GM18867 (cell line): ENCODE measurements around the gene LCN9.
"Not testable (repeated sequence)": the region's sequence is repeated elsewhere in the genome, so short reads cannot be mapped to it uniquely, and the experiment has no call there.

Experiments
- ATAC-seq: cut with Tn5 transposase; IDR thresholded peaks from one replicate; pipeline ENCODE4 v1.9.1; 2021; ENCODE audit warnings: mild to moderate bottlenecking, moderate library complexity; ENCODE audit not compliant: unreplicated experiment

Gene LCN9

GRCh38 chr9:135662758-135663450, at the start of gene LCN9:
LCN9 (plus strand) TSS chr9:135663309; CDS start chr9:135663322, 13 bp downstream.
- ATAC-seq: no peak

DNA sequence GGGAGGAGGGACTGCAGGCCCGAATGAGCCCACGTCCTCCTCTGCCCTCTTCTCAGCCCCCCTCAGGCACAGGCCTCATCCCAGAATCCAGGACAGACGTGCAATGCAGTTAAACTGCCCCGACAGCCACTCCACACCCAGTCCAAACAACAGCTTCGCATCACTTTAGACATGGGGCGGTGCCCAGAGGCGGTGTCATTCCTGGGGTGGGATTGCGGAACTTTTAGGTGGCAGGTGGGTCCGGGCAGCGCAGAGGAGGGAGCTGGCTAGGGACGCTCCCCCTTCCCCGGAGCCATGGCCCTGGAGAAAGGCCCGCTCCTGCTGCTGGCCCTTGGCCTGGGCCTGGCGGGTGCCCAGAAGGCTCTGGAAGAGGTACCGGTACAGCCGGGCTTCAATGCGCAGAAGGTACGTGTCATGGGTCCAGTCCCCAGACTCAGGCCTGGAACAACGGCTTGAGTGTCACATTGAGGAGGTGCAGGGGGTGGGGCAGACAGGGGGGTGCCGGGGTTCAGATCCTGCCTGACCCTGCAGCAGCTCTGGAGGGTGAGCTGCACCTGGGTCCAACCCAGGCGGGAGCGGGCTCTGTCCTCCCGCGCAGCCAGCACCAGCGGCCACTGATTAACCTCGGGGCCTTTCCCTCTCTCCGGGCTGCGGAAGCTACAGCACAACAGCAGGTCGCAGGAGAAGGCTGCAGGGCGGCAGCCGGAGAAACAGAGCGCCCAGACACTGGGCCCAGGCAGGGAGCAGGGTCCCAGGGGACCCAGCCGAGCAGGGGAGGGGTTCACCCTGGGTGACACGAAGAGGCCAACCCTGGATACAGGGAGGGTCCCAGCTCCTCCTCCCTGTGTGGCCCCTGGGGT, 48.9 kb upstream of the LCN9 start:
- ATAC-seq: no peak

DNA sequence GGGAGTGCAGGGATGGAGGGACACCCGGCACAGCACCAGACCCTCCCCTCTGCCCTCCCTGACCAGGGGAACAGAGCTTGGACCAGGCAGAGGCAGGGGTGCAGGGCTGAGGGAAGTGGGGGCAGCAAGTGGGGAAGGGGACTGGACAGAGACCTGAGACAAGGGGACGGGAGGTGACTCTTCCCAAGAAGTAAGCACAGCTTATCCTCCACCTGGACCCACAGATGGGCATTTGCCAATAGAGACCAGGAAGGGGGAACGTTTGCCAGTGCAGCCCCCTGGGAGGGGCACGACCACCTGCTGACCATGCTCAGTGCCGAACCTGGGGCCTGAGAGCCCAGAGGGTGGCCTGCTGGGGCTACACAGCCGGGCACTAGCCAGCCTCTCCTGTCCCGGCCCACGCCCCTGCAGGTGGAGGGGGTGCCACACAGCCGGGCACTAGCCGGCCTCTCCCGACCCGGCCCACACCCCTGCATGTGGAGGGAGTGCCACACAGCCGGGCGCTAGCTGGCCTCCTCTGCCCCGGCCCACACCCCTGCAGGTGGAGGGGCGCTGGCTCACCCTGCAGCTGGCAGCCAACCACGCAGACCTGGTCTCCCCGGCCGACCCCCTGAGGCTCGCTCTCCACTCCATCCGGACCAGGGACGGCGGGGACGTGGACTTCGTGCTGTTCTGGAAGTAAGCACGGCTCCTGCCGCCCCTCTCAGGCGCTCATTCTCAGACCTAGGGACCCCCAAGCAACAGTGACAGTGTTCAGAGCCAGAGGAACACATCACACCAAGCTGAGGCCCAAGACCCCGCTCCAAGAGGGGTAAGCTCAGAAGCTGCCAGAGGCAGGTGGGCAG, 48.1 kb upstream of the LCN9 start:
- no peak for ATAC-seq

GRCh38 chr9:135615666-135616618, 47.2 kb upstream of the LCN9 start:
- no peak for ATAC-seq

DNA sequence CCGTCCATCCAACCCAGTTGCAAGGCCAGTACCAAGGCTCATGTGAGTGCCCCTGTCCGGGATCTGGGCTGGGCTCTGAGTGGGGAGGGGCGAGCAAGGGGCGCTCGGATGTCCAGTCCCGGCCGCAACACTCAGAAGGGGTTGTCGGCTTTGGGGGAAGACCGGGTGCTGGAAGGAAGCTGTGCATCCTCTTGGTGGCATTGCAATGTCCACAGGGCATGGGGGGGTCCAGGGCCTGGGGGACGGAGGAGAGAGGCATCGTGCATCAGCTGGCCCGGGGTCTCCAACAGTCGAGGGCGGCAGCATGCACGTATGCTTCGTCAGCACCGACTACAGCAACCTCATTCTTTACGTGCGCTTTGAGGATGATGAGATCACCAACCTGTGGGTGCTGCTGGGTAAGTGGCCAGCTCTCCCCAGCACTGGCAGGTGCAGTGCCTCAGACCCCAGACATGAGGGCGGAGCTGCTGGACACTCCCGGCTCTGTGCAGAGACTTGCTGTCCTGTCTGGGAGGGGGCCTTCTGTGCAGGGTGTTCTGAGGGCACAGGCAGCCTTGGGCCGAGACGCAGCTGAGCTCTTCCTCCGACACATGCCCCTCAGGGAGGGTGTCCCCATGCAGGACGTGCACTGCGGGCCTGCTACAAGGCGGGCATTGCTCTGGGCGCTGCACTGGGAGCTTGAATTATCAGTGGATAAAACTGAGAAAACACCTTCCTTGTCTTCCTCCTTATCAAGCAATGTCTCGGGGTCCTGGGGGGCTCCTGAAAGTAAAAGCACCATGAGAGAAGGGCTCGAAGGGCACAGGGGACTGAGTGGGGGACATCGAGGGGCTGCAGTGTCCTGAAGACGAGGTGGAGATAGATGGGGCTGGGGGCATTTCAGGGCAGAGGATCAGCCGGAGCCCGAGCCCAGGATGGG, 46.2 kb upstream of the LCN9 start:
- ATAC-seq: no peak

- no peak for ATAC-seq
Observed at GRCh38 chr9:135617538-135617900, 45.6 kb upstream of the LCN9 start.

GRCh38 chr9:135617991-135618411, 45.1 kb upstream of the LCN9 start:
- no peak for ATAC-seq

DNA sequence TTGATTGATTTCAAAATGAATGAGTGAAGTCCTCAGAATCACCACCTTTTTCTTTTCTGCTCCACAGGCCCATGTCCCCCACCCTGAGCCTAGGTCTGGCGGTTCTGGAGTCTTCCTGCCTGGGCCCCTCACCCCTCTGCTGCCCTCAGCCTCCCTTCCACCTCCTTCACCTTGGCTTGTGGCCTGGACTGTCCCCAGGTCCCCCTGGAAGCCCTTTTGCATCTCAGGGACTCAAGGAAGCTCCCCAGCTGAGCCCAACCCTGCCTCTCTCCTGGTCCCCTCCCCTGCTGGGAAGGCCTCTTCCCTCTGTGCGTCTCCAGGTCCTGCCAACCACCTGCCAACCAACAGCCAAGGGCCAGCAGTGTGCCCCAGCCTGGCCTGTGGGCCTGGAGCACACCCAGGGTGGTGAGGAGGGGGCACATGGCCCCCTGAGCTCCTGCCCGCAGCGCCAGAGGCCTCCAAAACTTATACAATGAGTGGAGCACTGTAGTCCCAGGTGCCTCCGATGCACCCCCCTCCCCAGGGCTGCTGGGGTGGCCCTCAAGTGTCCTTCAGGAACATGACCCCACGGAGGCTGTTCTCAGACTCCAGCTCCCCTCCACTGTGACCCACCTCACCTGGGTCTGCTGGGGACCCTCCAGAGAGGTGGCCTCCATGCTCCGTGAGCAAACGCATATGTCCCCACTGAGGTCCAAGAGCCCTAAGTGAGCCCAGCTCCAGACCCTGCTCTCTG, 44.1 kb upstream of the LCN9 start:
- no peak for ATAC-seq

DNA sequence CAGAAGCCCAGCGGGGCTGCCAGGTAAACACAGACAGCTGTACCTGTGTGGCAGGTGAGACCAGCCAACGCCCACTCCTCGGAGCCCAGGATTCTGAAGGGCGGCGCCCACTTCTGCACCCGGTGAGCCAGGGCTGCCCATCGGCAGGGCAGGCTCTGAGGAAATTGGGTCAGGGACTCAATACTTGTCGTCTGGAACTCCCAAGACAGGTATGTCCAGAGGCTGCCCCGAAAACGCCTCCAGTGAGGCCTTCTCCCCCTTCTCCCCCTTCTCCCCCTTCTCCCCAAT, 43.6 kb upstream of the LCN9 start:
- ATAC-seq: no peak

- ATAC-seq: no peak
Observed at GRCh38 chr9:135620558-135620957, 42.6 kb upstream of the LCN9 start.

GRCh38 chr9:135622415-135623020, 40.6 kb upstream of the LCN9 start:
- ATAC-seq: no peak

DNA sequence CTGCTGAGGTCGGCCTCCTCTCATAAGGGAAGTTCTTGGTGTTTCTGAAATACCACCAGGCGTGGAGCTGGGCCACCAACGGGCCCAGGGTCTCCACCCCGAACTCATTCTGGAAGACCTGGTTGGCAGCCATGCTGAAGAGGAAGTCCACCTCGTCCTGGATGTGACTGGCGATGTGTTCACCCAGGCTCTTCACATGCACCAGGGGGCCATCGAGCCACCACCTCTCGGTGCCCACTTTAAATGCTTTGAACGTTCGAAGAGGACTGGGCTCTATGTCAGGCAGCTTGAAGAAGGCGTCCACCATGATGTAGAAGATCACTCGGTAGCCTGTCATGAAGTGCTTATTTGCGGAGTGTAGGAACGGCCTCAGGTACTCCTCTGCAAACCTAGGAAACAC, 38.8 kb upstream of the LCN9 start:
- no peak for ATAC-seq

DNA sequence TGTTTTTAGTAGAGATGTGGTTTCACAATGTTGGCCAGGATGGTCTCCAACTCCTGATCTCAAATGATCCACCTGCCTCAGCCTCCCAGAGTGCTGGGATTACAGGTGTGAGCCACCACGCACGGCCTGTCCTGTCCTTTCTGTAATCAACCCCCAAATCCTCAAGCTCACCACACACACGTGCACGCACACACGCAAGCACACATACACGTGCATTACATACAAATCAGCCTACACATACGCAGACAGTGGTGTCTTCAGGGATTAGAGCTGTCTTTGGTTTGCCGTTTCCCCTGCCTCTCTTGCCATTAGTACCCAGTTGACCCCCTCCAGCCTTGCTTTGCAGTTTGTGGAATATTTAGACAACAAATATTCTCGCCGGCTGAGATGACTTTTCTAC, 30.3 kb upstream of the LCN9 start:
- ATAC-seq: no peak

GRCh38 chr9:135636930-135637530, 26.1 kb upstream of the LCN9 start:
- not testable (repeated sequence) for ATAC-seq

DNA sequence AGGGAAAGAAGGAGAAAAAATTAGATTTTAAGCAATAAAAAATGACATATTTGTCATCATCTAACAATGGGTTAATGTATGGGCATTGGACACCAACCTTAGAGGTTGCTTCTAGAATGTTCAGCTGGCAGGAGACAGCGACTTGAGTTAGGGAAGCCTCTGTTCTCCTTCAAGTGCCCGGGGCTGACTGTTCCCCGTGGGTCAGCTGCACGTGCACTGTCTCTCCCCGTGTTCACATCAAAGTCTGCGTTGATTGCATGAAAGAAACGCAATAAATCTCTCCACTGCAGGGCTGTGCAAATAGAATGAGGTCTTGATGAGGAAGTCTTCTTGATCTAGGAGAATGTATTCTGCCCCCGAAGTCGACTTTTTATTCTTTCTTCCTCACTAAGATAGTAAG, 23.9 kb upstream of the LCN9 start, which contains the start of gene GLT6D1:
Gene GLT6D1 (minus strand): TSS at position 345 of the 400 bp plus-strand sequence. CDS start 353 bp downstream, outside the sequence.
- no peak for ATAC-seq

DNA sequence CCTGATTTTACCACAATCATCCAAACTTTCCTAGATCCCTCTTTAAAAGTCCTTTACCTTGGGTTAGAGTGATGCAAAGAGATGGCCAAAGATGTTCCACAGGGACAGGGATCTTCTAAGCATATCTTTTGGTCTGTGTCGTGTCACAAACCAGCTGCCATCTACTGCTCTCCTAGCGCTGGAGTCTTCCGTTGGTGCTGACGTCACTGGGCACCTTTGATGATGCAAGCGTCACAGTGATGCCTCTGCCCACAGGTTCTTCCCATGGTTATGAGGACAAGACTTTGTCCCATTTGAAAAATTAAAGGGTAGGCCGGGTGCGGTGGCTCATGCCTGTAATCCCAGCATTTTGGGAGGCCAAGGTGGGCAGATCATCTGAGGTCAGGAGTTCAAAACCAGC, 22.1 kb upstream of the LCN9 start:
- no peak for ATAC-seq

DNA sequence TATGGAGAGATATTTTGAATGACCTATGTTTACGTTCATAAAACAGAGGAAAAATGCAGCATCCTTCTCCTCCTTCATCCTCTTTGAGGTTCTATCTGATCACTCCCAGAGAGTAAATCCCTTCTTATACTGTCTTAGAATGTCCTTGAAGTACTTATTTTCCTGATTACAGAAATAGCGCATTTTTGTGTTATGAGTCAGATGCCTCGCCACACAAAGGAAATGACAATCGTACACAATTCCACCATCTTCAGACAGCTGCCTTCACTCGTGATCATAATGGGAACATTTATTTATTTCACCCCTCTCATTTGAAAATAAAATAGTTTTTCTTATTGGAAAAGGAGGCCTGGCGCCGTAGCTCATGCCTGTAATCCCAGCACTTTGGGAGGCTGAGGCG, 21.4 kb upstream of the LCN9 start:
- ATAC-seq: no peak
